ENCODE measurements around the gene CD226.
"Not testable (repeated sequence)": the region's sequence is repeated elsewhere in the genome, so short reads cannot be mapped to it uniquely, and the experiment has no call there.

The CD226 gene

GRCh38 chr18:69947361-69948133, at the start of gene CD226:
Gene CD226, minus strand, starts transcription at chr18:69947873. Its CDS starts 467 bp downstream, at chr18:69947406.
- DNase-seq: peak in 1 of 2 experiments; percentile 50

- DNase-seq: no peak
These were observed 49.5 kb upstream of the CD226 start for GRCh38 chr18:69996951-69997798.

- DNase-seq: no peak
These were observed 48.7 kb upstream of the CD226 start for GRCh38 chr18:69996417-69996816.

- no peak for DNase-seq
These were observed 48.1 kb upstream of the CD226 start for GRCh38 chr18:69995774-69996173.

- no peak for DNase-seq
These were observed 45.1 kb upstream of the CD226 start for GRCh38 chr18:69992776-69993175.

- no peak for DNase-seq
These were observed 40.2 kb upstream of the CD226 start for GRCh38 chr18:69987870-69988269.

GRCh38 chr18:69985239-69985638, 37.6 kb upstream of the CD226 start:
- DNase-seq: no peak

GRCh38 chr18:69982417-69982816, 34.7 kb upstream of the CD226 start:
- DNase-seq: no peak

GRCh38 chr18:69981948-69982347, 34.3 kb upstream of the CD226 start:
- no peak for DNase-seq

- no peak for DNase-seq
These were observed 33.5 kb upstream of the CD226 start for GRCh38 chr18:69980982-69981804.

GRCh38 chr18:69980509-69980908, 32.8 kb upstream of the CD226 start:
- no peak for DNase-seq

GRCh38 chr18:69978732-69979715, 31.4 kb upstream of the CD226 start:
- DNase-seq: no peak

GRCh38 chr18:69975294-69975693, 27.6 kb upstream of the CD226 start:
- DNase-seq: not testable (repeated sequence)

GRCh38 chr18:69974365-69974764, 26.7 kb upstream of the CD226 start:
- no peak for DNase-seq

GRCh38 chr18:69969491-69969890, 21.8 kb upstream of the CD226 start:
- no peak for DNase-seq

GRCh38 chr18:69968039-69968438, 20.4 kb upstream of the CD226 start:
- DNase-seq: no peak

- no peak for DNase-seq
These were observed 15.5 kb upstream of the CD226 start for GRCh38 chr18:69963196-69963595.

GRCh38 chr18:69961718-69962117, 14.0 kb upstream of the CD226 start:
- no peak for DNase-seq

GRCh38 chr18:69958422-69958821, 10.7 kb upstream of the CD226 start:
- peak in 1 of 2 experiments; percentile 57 for DNase-seq

GRCh38 chr18:69957747-69958146, 10.1 kb upstream of the CD226 start:
- DNase-seq: no peak

GRCh38 chr18:69956665-69957620, 9.3 kb upstream of the CD226 start:
- DNase-seq: no peak
